T-helper 2 cell treated with Interferon-gamma antibody and Interleukin-4, amounts not matched to agents 5 μg/mL and 100 μg/mL, for 36 hours (primary cell): Measurements from ENCODE around the gene IPMK.
A peak's percentile ranks its signal among the peaks of the same experiment; 100 is the strongest.

Source experiments
- DNase-seq: peaks from one replicate; pipeline ENCODE4 v3.0.0; 2021; ENCODE audit warnings: low spot score
- H3K27ac Mint-ChIP-seq: one replicate; pipeline ENCODE4 v1.8.0; 2021; ENCODE audit warnings: mild to moderate bottlenecking, mixed read lengths
- H3K27me3 Mint-ChIP-seq: one replicate; pipeline ENCODE4 v1.8.0; 2021; ENCODE audit warnings: low read depth, mixed read lengths
- H3K36me3 Mint-ChIP-seq: one replicate; pipeline ENCODE4 v1.8.0; 2021; ENCODE audit warnings: low read depth, mixed read lengths
- H3K4me1 Mint-ChIP-seq: one replicate; pipeline ENCODE4 v1.8.0; 2021; ENCODE audit warnings: low read depth, mixed read lengths
- H3K4me3 Mint-ChIP-seq: one replicate; pipeline ENCODE4 v1.8.0; 2022; ENCODE audit warnings: mild to moderate bottlenecking, moderate library complexity, mixed read lengths
- H3K9me3 Mint-ChIP-seq: one replicate; pipeline ENCODE4 v1.8.0; 2021; ENCODE audit warnings: mixed read lengths

The IPMK gene

DNA sequence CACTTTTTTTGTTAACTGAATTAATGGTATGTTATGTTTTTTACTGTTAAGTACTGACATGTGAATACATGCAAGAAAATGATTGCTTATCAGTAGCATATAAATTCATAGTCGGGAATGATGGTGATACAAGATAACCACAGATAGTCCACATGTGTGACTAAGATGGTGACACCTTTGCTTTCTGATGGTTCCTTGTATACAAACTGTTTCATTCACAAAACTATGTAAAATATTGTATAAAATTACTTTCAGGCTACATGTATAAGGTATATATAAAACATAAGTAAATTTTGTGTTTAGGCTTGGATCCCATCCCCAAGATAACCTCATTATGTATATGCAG lies 11.2 kb upstream of the IPMK start:
- no peak overlapping the region for H3K27ac Mint-ChIP-seq
- DNase-seq = no peak
- H3K4me3 Mint-ChIP-seq = no peak overlapping the region
- H3K27me3 Mint-ChIP-seq = no peaks in the 10 kb centered on the region
- no peaks in the 10 kb centered on the region for H3K9me3 Mint-ChIP-seq
- peaks cover 30% of the 10 kb centered on the region for H3K4me1 Mint-ChIP-seq
- peaks cover 27% of the 10 kb centered on the region for H3K36me3 Mint-ChIP-seq

DNA sequence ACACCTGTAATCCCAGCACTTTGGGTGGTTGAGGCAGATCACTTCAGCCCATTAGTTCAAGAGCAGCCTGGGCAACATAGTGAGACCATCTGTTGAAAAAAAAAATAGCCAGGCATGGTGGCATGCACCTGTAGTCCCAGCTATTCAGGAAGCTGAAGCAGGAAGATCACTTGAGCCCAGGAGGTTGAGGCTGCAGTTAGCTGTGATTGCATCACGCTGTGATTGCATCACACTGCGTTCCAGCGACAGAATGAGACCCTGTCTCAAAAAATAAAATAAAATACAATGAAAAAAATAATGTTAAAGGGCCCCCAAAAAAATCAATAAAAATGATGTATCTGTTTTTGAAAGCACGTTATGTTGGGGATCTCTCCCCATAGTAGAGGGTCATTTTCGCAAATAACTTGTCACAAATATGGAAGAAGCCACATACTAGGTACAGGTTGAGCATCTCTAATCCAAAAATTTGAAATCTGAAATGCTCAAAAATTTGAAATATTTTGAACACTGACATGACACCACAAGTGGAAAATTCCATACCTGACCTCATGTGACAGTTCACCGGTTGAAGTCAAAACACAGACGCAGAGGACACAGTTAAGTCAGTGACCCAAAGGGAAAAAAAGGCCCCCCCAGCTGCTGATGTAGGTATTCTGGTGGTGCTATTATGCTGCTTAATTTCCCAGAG lies 10.7 kb upstream of the IPMK start:
- no peak for DNase-seq
- H3K4me1 Mint-ChIP-seq = peaks cover 30% of the 10 kb centered on the region
- no peak overlapping the region for H3K4me3 Mint-ChIP-seq
- no peaks in the 10 kb centered on the region for H3K9me3 Mint-ChIP-seq
- H3K27me3 Mint-ChIP-seq = no peaks in the 10 kb centered on the region
- no peak overlapping the region for H3K27ac Mint-ChIP-seq
- H3K36me3 Mint-ChIP-seq = peaks cover 27% of the 10 kb centered on the region

DNA sequence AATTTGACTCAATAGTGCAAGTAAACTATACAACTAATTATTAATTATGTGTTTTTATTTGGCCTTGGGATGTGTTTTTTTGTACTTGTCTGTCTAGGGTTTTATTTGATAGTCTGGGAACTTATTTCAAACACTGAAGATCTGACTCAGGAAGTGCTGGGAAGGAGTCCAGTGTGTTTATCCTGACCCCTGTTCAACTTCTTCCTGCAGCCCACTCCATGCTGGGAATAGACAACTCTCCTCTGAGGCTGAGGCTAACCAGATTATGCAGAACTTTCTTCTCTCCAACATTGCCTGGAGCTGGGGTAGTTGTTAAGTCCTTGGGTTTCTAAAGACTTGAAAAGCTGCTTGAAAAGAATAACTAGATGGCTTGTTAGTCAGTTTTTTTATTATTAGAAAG lies 8.2 kb upstream of the IPMK start:
- Mint-ChIP-seq H3K27me3 (no peaks in the 10 kb centered on the region), H3K4me1 (peaks cover 13% of the 10 kb centered on the region), H3K36me3 (peaks cover 22% of the 10 kb centered on the region), H3K27ac (no peak overlapping the region), H3K9me3 (no peaks in the 10 kb centered on the region), H3K4me3 (no peak overlapping the region)
- no peak for DNase-seq

DNA sequence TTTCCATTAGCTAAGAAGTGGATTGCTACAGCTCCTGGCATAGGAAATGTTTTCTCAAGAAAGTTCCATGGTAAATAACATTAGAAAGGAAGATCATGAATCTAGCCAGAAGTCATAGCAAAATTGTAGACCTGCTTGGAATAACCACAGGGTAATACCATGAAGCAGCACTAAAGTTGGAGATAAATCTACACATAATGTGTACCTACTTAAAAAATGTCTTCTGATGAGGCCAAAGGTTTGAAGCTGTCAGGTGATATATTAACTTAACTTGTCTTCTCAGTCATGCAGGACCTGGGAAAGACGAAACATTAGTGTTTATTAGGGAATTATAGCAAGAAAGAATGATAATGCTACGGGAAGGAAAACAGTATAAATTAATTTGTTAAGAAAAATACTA lies 7.6 kb upstream of the IPMK start:
- Mint-ChIP-seq H3K27me3 (no peaks in the 10 kb centered on the region), H3K36me3 (peaks cover 16% of the 10 kb centered on the region), H3K9me3 (no peaks in the 10 kb centered on the region), H3K27ac (no peak overlapping the region), H3K4me3 (no peak overlapping the region), H3K4me1 (peaks cover 13% of the 10 kb centered on the region)
- DNase-seq = no peak

DNA sequence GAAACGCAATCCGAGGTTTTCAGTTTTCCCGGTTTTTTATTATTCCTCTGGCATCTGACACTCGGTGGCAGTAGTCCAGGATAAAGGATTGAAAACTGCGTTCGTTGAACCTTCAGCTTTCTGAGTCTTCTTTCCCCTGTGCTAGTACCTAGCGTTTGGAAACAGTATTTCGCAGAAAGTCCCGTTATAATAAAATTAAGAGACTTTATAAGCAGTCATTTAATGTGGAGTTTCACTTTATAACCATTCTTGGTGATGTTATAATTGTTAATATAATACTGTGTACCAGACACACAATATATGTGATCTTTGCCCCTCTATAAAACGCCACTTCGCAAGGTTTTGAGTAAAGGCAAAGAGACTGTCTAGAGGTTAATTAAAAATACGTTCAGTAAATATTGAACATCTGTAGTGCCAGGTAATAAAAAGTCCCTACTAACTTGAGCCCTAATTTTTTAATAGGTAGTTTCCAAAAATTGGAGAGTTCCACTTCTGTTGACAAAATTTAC lies 2.1 kb upstream of the IPMK start:
- no peak for DNase-seq
- no peaks in the 10 kb centered on the region for H3K9me3 Mint-ChIP-seq
- H3K27me3 Mint-ChIP-seq = no peaks in the 10 kb centered on the region
- H3K4me1 Mint-ChIP-seq = peaks cover 27% of the 10 kb centered on the region
- peak overlapping the region; percentile 95 for H3K4me3 Mint-ChIP-seq
- peaks cover 2% of the 10 kb centered on the region for H3K36me3 Mint-ChIP-seq
- H3K27ac Mint-ChIP-seq = peak overlapping the region; percentile 97

DNA sequence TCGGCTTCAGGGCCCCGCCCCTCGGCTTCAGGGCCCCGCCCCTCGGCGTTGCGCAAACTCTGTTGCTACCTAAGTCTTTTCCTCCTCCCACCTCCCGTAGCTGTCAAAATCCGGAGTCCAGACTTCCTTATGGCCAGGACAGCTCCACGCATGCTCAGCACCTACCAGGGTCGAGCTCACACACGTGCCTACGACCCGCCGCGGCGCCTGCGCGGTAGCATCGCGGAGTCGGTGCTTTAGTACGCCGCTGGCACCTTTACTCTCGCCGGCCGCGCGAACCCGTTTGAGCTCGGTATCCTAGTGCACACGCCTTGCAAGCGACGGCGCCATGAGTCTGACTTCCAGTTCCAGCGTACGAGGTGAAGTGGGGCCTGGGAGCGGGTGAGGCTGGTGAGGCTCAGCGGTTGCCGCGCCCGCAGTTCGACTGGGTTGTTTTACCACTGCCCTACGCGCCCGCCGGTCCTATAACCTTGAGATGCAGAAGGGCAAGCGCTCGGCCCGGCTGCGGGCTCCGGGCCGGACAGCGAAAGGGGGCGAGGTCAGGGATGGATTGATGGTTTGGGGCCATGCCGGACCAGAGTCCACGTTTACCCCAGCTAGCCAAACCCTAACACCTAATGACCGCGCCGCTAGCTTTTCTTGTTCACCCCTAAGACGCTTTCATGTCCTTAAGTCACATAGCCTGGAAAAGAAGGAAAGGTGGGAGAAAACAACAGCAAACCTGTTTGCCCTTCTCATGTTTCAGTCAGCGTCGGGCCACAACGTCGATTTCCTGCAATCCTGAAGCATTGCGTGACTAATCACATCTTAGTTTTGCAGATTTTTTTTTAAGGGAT lies 1.5 kb upstream of the IPMK start, which contains the start of gene CISD1:
Gene CISD1, plus strand, starts transcription at position 217 of the 836 bp plus-strand sequence. Its CDS starts 112 bp downstream, at position 329.
- Mint-ChIP-seq H3K4me3 (peak within 1 kb of the TSS; percentile 95), H3K27ac (peak within 1 kb of the TSS; percentile 97), H3K27me3 (no peaks in the 10 kb centered on the region), H3K9me3 (no peaks in the 10 kb centered on the region), H3K4me1 (peaks cover 30% of the 10 kb centered on the region), H3K36me3 (peaks cover 2% of the 10 kb centered on the region)
- peak; percentile 96 for DNase-seq

DNA sequence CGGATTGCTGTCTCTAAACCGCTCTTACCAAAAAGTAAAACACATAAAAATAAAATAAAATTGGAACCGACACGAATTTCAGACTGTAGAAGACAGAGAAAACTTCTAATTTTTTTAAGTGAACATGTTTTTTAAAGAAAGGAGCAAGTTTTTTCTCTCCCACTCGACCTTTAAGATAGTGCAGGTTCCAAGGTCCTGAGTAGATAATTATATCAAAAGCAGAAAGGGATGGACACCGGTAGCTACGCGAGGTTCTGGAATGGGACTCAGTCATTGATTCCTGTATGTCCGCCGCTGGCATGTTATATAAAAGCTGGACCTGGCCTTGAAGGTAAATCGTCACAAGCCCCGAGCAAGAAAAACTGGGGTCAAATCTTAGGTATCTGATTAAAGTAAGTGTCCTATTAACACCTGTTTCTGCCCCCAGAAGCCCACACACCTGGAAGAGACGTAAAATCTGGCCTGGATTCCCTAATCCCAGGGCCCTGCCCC lies 806 bp upstream of the IPMK start:
- peaks cover 35% of the 10 kb centered on the region for H3K4me1 Mint-ChIP-seq
- no peak for DNase-seq
- H3K27ac Mint-ChIP-seq = peak overlapping the region; percentile 97
- peaks cover 2% of the 10 kb centered on the region for H3K36me3 Mint-ChIP-seq
- H3K4me3 Mint-ChIP-seq = peak overlapping the region; percentile 95
- H3K9me3 Mint-ChIP-seq = no peaks in the 10 kb centered on the region
- no peaks in the 10 kb centered on the region for H3K27me3 Mint-ChIP-seq

DNA sequence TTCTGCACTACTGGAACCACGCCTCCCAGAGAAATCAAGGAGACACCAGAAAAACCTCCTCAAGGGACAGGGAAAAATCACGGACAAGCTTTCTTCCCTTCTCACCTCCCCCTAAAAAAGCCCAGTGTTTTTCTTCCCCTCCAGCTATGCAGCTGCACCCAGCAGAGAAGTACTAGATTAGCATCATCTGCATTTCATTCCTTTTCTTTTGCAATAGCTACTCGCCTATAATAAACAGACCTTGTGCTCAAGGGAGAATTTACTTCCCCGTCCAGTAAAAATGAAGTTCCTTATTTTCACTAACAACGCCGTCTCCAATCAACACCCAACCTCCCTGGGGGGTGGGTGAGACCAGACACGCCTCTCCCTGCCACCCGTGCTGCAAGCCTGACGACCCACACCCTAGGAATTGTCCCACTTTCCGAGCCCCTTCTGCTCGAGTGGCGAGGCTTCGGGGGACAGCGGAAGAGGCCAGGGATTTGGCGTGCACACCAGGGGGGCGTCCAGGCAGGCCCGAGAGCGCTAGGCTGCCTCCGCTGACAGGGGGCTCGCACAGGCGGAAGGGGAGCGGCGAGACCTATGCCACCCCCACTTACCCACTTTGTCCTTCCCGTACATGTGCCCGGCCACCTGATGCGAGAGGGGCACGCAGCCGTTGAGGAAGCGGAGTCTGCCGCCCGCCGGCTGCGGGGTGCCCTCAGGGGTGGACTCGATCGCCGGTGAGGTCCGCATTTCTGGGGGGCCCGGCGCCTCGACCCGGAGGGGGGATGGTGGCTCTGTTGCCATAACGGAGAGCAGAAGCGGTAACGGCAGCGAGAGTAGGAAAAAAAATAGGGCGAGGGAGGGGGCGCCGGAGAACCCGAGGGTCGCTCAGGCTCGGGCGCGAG lies 625 bp downstream of the IPMK start:
- Mint-ChIP-seq H3K4me1 (peaks cover 39% of the 10 kb centered on the region), H3K27ac (peak overlapping the region; percentile 97), H3K4me3 (peak overlapping the region; percentile 94), H3K27me3 (no peaks in the 10 kb centered on the region), H3K9me3 (no peaks in the 10 kb centered on the region), H3K36me3 (peaks cover 2% of the 10 kb centered on the region)
- peak; percentile 32 for DNase-seq

DNA sequence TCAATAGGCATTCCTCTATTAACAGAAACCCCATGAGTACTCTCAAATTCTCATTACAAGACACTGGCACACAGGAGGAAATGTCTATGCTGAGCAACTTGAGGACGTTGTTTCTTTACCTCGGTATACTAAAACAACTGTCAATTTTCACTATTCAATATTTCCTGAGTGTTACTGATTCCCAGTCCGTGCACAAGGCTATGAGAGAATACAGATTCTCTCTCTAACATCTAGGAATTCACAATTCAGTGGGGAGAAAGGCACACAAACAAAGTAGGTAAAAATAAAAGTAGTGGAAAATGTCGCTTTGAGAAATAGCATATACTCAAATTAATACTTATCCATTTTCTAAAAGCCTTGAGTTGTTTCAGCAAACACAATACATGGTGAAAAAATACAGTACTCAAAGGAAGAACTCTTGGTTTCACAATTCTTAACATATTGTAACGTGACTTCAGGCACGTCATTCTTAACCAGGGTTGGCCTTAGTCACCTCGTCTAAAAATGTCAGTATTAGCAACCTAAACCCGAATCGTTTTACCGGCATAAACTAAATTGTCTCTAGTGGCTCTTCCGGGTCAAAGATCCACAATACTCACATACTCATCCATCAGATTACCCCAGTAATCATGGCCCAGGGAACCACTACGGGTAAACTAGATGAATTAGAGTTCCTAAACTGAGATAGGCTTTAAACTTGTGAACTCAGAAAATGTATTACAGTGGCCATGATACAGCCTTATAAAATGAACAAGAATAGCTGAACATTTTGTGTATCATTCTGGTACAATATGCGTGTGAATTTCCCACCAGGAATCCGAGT lies 1.5 kb downstream of the IPMK start:
- Mint-ChIP-seq H3K36me3 (no peaks in the 10 kb centered on the region), H3K4me1 (peaks cover 40% of the 10 kb centered on the region), H3K4me3 (peak overlapping the region; percentile 94), H3K27me3 (no peaks in the 10 kb centered on the region), H3K9me3 (no peaks in the 10 kb centered on the region), H3K27ac (peak overlapping the region; percentile 97)
- peak; percentile 44 for DNase-seq

DNA sequence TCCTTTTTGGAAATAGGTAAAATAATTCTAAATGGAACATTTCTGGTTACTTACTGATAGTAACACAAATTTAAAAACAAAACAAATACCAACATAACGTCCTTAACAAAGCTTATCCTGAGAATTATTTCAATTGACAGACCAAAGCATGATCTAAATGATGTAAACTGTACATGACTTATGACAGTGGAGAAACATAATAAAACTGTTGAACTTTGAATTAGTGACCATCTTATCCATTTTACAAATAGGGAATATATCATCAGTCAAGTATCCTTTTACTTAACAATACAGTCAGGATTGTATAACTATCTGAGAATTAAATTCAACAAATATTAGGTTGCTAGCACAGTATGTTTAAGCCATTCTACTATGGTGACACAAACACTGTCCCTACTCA lies 2.4 kb downstream of the IPMK start:
- DNase-seq = no peak
- Mint-ChIP-seq H3K36me3 (no peaks in the 10 kb centered on the region), H3K27me3 (no peaks in the 10 kb centered on the region), H3K4me3 (peak overlapping the region; percentile 94), H3K27ac (no peak overlapping the region), H3K9me3 (no peaks in the 10 kb centered on the region), H3K4me1 (peaks cover 39% of the 10 kb centered on the region)

DNA sequence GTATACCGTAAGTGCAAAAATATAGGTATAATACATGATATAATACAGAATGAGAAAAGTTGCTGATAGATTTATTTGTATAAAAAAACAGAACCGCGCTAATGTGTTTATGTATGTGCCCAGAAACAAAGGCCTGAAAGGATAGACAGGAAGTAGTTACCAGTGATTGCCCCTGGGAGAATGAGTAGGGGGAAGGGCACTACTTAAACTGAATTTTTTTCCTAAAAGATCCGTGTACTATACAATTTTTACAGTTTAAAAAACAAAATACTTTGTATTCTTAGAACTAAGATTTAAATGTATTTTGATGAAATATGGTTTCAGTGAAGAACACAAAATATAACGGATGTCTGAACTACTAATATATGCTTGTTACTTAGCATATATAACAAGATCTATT lies 2.9 kb downstream of the IPMK start:
- no peak for DNase-seq
- Mint-ChIP-seq H3K27ac (no peak overlapping the region), H3K9me3 (no peaks in the 10 kb centered on the region), H3K4me1 (peaks cover 38% of the 10 kb centered on the region), H3K27me3 (no peaks in the 10 kb centered on the region), H3K36me3 (no peaks in the 10 kb centered on the region), H3K4me3 (peak overlapping the region; percentile 94)

DNA sequence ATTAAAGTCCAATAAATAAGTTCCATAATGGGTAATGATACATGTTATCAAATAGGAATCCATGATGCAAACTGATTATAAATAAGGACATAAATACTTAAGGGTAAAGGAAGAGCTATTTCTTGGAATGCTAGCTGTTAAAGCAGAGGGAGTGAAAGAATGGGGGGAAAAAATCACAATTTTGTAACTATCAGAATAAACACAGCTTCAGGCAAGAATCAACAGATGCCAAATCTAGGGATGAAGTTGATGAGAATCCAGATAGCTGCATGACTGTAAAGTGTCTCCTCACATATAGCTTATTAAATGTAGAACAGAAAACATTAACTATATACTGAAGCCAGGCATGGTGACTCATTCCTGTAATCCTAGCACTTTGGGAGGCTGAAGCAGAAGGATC lies 4.9 kb downstream of the IPMK start:
- no peak overlapping the region for H3K4me3 Mint-ChIP-seq
- no peaks in the 10 kb centered on the region for H3K9me3 Mint-ChIP-seq
- DNase-seq = no peak
- no peak overlapping the region for H3K27ac Mint-ChIP-seq
- H3K36me3 Mint-ChIP-seq = peaks cover 3% of the 10 kb centered on the region
- H3K27me3 Mint-ChIP-seq = no peaks in the 10 kb centered on the region
- peaks cover 31% of the 10 kb centered on the region for H3K4me1 Mint-ChIP-seq

DNA sequence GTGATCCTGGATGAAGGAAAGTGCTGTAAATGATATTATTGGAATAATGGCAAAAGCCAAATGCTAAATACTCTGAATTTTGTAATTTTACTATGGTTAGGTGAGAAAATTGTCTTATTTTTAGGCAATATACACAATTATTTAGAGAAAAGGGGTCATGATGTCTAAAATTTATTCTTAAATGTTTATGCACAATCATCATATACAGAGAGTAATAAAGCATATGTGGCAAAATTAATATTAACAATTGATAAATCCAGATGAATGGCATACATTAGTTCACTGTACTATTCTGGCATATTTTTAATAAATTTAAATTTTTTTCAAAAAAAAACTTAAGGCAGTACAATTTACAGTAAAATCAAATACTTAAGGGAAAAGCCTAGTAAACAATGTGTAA lies 7.4 kb downstream of the IPMK start:
- DNase-seq = no peak
- Mint-ChIP-seq H3K36me3 (peaks cover 13% of the 10 kb centered on the region), H3K27ac (no peak overlapping the region), H3K4me3 (no peak overlapping the region), H3K27me3 (no peaks in the 10 kb centered on the region), H3K9me3 (peaks cover under 1% of the 10 kb centered on the region), H3K4me1 (peaks cover 25% of the 10 kb centered on the region)
